Measurements from ENCODE around the gene GHDC. TPM values are rescaled to one million over a fixed set of nuclear protein-coding genes. Genes with fewer than 3 reads are reported as not detected.

Gene GHDC
- total and polyA plus RNA-seq, 2 of the 13 experiments (the other 11 are each of a cell fraction or from before 2014, with no cell fraction given) = 15.4 to 22.5 TPM

- in situ Hi-C loops (cut with HindIII; ENCODE audit: extremely low pct_ligation_motif_present, low pct_unique_long_range_greater_than_20kb) (no loop called here), intact Hi-C loops (cut with micrococcal nuclease; ENCODE audit: unreplicated experiment) (no loop called here)
- DNase-seq (ENCODE audit: low spot score) (no peak), ATAC-seq (no peak), FAIRE-seq (no peak)
- H3K4me1 ChIP-seq (ENCODE audit: insufficient read depth, low read length) = no peaks in the 10 kb centered on the region
- peaks cover 7% of the 10 kb centered on the region for H3K79me2 ChIP-seq (ENCODE audit: insufficient read depth, low read length)
- H3K9ac ChIP-seq (ENCODE audit: insufficient read depth, low read depth, low read length) = no peak overlapping the region
- no peak overlapping the region for H2AFZ ChIP-seq (ENCODE audit: low read length)
- no peaks in the 10 kb centered on the region; the same call in 1 of the 2 replicates for H4K20me1 ChIP-seq (ENCODE audit: insufficient read depth, low read length)
- no peaks in the 10 kb centered on the region for H3K9me3 ChIP-seq (ENCODE audit: low read length)
- BruUV-seq (replicated peaks) = no TSS peak
- no peak overlapping the region for H3K27ac ChIP-seq (ENCODE audit: extremely low read length, insufficient read depth, low read length)
- no peak overlapping the region for H3K4me3 ChIP-seq (replicated peaks in 1 of 3; ENCODE audit: insufficient read depth in 1 of 3, low read depth in 2 of 3, low read length in 3 of 3)
- 98% methylated on average over 7 of the region's 7 CpGs for WGBS (ENCODE audit: low lambda C conversion rate)
- POLR2A ChIA-PET = no interaction called here
- no peaks in the 10 kb centered on the region for H3K36me3 ChIP-seq (replicated peaks in 1 of 2; ENCODE audit: control insufficient read depth in 1 of 2, insufficient read depth in 2 of 2, low read length in 2 of 2)
- no peak overlapping the region for H3K4me2 ChIP-seq (ENCODE audit: low read depth, low read length)
- no peak for TF ChIP-seq ZNF12 (CRISPR knock-in tag; IDR thresholded peaks at IDR 0.05)
- no peak for TF ChIP-seq ELF1 (CRISPR knock-in tag; IDR thresholded peaks at IDR 0.05)
- TF ChIP-seq THAP9 (CRISPR knock-in tag; IDR thresholded peaks at IDR 0.05; ENCODE audit: borderline replicate concordance) = no peak
- no peak for TF ChIP-seq CBX1 (IDR thresholded peaks at IDR 0.05; ENCODE audit: low read depth)
- TF ChIP-seq ZNF496 (CRISPR knock-in tag; IDR thresholded peaks at IDR 0.05; ENCODE audit: insufficient replicate concordance) = no peak
- no peak for TF ChIP-seq CREM (IDR thresholded peaks at IDR 0.05)
- TF ChIP-seq CREM (CRISPR knock-in tag; IDR thresholded peaks at IDR 0.05) = no peak
- TF ChIP-seq, protein P1, sequence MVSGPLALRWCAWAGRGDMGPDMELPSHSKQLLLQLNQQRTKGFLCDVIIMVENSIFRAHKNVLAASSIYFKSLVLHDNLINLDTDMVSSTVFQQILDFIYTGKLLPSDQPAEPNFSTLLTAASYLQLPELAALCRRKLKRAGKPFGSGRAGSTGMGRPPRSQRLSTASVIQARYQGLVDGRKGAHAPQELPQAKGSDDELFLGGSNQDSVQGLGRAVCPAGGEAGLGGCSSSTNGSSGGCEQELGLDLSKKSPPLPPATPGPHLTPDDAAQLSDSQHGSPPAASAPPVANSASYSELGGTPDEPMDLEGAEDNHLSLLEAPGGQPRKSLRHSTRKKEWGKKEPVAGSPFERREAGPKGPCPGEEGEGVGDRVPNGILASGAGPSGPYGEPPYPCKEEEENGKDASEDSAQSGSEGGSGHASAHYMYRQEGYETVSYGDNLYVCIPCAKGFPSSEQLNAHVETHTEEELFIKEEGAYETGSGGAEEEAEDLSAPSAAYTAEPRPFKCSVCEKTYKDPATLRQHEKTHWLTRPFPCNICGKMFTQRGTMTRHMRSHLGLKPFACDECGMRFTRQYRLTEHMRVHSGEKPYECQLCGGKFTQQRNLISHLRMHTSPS (CRISPR knock-in tag; IDR thresholded peaks at IDR 0.05; ENCODE audit: low read depth) = no peak
- TF ChIP-seq MXD3 (CRISPR knock-in tag; IDR thresholded peaks at IDR 0.05) = no peak
- no peak for TF ChIP-seq BCL6 (CRISPR knock-in tag; IDR thresholded peaks at IDR 0.05)
- TF ChIP-seq, protein P2, sequence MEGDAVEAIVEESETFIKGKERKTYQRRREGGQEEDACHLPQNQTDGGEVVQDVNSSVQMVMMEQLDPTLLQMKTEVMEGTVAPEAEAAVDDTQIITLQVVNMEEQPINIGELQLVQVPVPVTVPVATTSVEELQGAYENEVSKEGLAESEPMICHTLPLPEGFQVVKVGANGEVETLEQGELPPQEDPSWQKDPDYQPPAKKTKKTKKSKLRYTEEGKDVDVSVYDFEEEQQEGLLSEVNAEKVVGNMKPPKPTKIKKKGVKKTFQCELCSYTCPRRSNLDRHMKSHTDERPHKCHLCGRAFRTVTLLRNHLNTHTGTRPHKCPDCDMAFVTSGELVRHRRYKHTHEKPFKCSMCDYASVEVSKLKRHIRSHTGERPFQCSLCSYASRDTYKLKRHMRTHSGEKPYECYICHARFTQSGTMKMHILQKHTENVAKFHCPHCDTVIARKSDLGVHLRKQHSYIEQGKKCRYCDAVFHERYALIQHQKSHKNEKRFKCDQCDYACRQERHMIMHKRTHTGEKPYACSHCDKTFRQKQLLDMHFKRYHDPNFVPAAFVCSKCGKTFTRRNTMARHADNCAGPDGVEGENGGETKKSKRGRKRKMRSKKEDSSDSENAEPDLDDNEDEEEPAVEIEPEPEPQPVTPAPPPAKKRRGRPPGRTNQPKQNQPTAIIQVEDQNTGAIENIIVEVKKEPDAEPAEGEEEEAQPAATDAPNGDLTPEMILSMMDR (CRISPR knock-in tag; IDR thresholded peaks at IDR 0.05) = no peak
- TF ChIP-seq NFYB (CRISPR knock-in tag; IDR thresholded peaks at IDR 0.05) = no peak
- no peak for TF ChIP-seq STAG1 (CRISPR knock-in tag; IDR thresholded peaks at IDR 0.05)
- no peak for TF ChIP-seq WIZ (CRISPR knock-in tag; IDR thresholded peaks at IDR 0.05)
- no peak for TF ChIP-seq TBL1XR1 (IDR thresholded peaks at IDR 0.05; ENCODE audit: borderline replicate concordance, low read length, partially characterized antibody)
- TF ChIP-seq ARID5B (CRISPR knock-in tag; IDR thresholded peaks at IDR 0.05) = no peak
- H3K27me3 ChIP-seq (ENCODE audit: control insufficient read depth in 1 of 2, insufficient read depth in 2 of 2, low read length in 2 of 2) = no peaks in the 10 kb centered on the region
- CTCF ChIA-PET (ENCODE audit: low intra/inter-chr PET ratio, low total read pairs) = no interaction called here
Observed at GRCh38 chr17:42236760-42237159, 42.5 kb upstream of the GHDC start.
